ENCODE results near the gene ESD.
"Not testable (repeated sequence)": the region's sequence is repeated elsewhere in the genome, so short reads cannot be mapped to it uniquely, and the experiment has no call there.

The ESD gene

DNA sequence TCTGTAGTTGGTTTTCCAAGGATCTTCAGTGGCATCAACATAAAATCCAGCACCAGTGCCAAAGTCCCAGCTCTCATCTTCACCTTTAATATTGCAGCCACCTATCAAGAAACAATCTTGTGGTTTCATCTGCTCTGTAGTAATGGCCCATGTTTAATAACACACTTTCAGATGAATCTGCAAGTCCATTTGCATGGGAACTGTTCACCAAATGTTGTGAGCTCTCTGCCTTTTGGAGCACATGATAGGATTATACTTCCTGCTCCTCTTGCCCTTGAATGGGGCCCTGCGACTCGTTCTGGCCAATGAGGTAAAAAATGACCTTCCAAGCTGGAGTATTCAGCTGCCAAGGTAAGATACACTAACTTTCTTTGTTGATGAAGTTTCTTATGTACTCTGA is 14.3 kb downstream of the ESD start:
- no peak for DNase-seq

DNA sequence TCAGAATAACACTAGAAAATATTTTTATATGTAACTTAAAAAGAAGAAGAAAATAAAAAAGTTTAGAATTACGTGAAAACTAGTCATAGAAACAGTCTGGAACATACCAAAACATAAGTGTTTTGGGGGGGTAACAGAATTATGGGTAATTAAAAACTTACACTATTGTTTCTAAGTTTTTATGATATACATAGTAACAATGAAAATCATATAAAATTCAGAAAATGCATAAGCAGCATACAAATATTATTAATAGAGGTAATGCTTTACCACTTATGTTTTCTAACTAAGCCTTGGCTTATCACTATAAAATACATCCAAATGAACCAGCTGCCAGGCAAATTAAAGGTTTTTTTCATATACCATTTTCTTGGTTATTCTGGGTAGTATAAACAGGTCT is 14.9 kb downstream of the ESD start:
- DNase-seq = no peak

DNA sequence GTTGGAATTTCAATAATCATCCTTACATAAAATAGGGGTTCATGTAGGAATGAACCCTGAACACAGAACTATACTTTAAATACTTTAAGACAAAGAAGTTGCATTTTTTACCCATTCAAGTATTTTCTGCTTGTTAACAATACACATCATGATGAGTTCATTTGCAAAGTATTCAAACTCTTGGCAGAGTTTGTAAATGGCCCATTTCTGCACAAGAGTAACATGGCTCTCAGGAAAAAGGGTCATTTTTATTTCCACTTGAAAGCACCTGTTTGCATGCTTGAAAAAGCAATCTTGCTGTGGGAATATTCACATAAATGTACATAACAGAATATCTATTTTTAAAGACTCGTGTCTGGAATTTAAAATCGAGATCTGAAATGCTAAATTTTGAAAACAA is 18.1 kb downstream of the ESD start:
- no peak for DNase-seq

DNA sequence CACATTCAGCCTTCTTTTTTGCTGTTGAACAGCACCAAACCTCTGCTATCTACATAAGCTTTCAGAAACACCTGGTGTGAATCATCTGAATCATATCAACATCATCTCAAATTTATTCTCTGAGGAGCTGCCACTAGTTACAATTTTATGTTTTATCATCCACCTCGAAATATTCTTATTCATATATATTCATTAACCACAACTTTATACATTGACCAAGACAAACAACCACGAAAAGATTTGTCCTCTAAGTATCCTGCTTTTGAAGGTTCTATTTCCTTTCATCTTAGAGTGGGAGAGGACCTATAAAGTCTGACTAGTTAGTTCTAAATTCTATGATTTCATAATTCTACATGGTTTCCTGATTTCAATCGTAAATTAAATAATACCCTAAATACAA is 18.9 kb downstream of the ESD start:
- DNase-seq = no peak

DNA sequence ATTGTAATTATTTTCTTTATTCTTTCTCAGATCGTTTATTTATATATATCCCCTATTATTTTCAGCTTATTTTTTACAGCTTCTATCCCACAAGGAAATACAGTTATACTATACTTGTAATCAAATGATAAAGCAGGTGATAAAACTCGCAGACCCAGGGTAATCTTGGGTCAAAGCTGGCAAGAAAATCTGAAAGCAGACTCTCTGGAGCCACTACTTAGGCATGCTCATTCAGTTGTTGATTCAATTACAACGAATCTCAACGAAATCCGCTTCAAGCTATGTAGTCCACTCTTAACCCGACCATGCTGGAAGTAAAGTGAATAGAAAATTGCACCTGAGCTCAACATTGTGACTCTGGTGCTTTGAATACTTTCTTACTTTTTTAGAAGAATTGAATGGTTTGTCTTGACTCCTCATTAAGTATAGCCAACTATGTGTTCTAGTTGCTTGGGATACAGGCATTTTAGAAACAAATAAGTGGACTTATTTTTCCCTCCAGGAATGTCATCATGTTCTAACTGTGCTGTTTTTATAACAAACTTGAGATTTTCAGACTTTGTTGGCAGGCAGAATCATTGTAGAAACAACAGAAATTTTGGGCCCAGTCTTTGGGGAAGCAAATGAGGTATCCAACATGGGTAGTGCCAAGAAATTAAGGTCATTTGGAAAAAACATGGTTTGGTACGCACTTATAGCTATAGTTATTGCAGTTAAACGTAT is 21.4 kb downstream of the ESD start:
- no peak for DNase-seq

DNA sequence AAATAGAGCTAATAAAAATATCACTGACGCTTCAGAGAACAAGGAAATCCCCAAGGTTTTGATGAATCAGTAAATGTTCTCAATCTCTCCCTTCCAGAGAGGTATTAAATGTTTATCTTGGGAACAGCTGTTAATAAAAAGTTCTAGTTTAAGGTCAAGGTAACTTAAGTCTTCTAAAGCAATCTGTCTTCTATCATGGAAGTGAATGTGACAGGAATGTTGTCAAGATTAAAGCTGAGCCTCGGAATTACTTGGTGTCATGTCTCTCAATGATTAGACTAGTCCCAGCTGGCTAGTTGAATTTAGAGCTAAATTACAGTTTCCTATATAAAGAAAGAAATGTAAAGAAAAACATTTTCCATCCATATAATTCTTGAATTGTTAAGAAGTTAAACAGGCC is 23.4 kb downstream of the ESD start:
- DNase-seq = no peak

DNA sequence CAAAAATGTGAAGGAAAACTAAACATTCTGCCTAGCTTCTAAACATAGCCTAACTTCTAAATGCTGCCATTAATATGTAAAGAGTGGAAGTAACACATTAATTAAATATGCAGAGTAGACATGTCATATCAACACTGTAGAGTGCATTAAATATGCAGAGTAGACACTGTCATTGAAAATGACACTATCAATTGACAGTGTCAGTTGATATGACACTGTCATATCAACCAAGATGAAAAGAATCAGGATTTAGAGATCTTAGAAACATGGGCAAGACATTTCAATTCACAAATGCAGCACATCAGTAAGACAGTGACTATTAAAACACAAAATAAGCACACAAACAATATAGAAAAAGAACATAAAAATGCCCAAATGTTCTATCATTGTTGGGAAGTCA is 25.3 kb downstream of the ESD start:
- DNase-seq = no peak

DNA sequence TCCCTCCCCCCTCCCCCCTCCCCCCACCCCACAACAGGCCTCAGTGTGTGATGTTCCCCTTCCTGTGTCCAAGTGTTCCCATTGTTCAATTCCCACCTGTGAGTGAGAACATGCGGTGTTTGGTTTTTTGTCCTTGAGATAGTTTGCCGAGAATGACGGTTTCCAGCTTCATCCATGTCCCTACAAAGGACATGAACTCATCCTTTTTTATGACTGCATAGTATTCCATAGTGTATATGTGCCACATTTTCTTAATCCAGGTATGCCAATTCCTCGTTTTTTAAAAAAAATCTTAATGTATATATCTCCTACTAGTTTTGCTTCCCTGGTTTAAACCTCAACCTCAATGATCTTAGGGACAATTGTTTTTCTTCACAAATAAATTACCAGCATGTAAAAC is 27.0 kb downstream of the ESD start:
- DNase-seq = not testable (repeated sequence)

DNA sequence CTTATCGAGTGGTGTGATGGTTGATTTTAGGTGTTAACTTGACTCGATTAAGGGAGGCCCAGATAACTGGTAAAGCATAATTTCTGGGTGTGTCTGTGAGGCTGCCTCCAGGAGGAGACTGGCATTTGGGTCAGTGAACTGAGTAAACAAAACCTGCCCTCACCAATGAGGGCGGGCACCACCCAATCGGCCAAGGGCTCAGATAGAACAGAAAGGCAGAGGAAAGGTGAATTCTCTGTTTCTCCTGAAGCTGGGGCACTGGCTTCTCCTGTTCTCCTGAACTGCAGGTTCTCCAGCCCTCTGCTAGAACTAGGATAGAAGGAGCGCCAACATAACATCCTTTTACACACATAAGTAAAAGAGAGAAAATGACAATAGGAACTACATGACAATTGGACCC is 35.1 kb downstream of the ESD start:
- no peak for DNase-seq

DNA sequence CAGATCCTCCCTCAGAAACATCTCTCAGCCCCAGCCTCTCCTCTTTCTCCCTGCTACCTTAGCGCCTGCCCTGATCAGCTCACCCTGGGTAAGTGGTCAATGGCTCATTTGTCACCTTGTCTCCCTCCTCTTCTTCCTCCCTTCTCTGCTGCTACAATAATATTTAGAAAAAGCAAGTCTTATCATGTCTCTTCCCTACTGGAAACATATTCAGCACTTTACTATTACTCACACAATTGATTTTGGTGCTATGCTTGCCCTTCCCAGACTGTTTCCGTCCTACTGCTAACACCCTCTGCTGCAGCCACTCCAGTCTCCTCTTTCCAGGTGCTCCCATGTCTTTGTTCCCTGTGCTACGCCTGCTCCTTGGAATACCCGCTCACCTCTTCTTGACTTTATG is 35.8 kb downstream of the ESD start:
- no peak for DNase-seq

DNA sequence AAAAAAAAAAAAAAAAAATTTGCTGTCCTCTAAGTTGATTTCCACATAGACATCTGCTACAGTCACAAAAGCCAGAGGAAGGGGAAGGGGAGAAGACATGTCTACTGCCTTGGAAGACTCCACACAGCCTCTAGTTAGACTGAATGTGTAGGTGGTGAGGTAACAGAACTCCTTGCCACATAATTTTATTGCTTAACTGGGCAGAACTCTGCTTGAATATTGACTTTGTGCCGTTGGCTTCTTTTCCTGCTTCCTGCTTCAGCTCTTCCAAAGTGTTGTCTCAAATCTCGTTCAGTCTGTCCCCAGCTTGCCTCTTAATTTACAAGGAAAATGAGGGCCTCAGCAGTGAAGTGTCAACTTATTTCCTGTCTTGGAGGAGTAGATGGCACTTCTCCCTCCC is 37.1 kb downstream of the ESD start:
- DNase-seq = no peak

DNA sequence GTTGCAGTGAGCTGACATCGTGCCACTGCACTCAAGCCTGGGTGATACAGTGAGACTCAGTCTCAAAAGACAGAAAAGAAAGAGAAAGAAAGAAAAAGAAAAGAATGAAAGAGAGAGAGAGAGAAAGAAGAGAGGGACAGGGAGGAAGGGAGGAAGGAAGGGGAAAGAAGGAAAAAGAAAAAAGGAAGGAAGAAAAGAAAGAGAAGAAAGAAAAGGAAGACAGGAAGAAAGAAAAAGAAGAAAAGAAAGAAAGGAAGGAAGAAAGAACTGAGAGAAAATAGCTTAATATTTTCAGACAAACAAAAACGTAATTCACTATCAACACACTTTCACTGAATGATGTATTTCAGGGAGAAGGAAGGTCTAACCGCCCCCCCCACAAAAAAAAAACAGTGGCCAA is 39.3 kb downstream of the ESD start:
- no peak for DNase-seq

DNA sequence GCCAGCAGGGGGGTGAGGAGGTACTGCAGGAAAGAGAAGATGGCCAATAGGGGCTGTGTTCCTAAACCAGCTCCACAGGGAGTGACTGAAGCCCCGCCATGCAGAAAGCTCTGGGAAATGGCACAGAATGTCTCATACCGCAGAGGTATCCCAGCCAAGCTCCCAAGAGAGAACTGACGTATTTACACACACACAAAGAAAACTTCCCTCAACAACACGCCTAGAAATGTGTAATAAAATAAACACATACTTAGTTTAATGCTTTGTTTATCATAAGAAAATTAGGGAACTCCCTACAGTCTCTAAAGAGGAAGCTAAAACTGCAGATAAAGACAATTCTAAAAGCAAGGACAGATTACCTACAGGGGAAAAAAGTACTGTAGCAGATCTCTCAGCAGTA is 40.0 kb downstream of the ESD start:
- DNase-seq = no peak

DNA sequence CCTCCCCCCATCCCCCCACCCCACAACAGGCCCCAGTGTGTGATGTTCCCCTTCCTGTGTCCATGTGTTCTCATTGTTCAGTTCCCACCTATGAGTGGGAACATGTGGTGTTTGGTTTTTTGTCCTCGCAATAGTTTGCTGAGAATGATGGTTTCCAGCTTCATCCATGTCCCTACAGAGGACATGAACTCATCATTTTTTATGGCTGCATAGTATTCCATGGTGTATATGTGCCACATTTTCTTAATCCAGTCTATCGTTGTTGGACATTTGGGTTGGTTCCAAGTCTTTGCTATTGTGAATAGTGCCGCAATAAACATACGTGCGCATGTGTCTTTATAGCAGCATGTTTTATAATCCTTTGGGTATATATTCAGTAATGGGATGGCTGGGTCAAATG is 41.5 kb downstream of the ESD start:
- not testable (repeated sequence) for DNase-seq

DNA sequence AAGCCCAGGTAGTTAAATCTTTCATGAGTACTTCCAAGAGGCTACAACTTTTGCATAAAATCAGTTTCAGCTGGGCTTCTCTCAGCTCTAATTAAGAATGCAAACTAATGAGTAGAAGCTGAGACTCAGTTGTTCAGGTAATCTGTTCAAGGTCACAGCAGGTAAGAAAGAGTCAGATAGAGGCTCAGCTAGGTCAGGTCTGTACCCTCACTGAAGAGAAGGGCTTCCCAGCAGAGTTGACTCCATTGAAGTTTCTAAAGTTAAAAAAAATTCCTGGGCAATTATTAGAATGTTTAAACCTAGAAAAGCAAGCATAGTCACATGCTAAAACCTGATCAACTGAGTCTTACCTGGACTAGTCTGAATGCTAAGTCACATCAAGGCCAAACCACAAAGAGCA is 42.1 kb downstream of the ESD start:
- DNase-seq = no peak

DNA sequence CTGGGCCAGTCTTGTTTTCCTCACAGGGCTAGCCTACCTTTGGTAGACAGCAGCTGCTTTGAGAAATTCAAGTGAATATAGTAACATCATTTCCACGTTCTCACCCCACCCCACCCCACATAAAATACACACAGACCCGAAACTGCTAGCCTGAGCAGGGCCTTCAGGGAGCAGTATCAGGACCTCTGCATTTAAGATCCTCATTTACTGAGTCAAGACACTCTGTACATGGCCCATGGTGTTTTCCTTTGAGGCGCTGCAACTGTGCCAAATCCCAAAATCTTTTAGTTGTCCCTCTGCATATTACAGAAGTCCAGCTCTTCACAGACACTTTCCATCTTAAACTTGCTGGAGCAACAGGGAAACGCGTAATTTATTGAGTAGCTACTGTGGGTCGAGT is 43.0 kb downstream of the ESD start:
- DNase-seq = no peak

DNA sequence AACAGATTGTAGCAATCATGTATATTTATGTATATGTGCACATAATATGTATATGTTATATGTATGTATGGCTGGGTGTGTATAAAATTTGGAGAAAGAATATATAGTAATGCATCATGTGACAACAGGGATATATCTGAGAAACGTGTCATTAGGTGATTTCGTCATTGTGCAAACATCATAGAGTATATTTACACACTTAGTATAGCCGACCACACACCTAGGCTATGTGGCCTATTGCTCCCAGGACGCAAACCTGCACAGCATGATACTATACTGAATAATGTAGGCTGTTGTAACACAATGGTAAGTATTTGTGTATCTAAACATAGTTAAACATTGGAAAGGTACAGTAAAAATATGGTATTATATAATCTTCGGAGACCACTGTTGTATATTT is 43.8 kb downstream of the ESD start:
- no peak for DNase-seq

DNA sequence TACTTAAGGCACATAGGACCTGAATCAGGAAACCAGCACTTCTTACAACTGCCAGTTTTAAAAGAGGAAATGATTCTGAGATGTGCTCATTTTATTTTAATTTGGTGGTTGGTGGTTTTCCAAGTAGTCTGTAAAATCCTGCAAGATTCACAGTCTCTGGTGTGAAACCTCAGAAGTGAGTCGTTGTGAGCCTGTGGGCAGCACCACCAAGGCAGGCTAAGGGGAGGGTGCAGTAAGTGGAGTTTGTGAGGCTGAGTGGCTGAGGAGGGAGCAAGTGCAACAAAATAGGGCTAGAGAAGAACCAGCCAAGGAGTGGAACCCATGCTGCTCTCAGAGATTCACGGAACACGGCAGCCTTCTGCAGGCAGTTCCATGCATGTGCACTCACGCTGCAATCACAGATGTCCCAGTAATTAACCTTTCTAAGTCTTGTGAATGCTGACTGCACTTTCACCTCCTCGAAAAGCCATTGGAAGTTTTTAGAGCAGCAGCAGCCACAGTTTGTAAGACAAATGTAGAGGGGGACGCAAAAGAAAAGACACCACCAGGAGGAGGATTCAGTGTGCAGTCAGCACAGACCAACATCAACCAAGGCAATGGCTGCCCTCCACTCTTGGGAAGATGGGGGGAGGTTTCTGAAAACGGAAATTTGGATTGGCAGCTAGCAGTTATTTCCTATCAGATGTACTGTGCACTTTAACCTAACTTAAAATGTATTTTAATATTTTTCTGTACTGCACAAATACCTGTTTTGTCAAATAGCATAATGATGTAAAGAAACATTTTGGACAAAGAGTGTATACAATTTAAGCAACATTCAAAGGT is 44.9 kb downstream of the ESD start:
- DNase-seq = peak; percentile 3

DNA sequence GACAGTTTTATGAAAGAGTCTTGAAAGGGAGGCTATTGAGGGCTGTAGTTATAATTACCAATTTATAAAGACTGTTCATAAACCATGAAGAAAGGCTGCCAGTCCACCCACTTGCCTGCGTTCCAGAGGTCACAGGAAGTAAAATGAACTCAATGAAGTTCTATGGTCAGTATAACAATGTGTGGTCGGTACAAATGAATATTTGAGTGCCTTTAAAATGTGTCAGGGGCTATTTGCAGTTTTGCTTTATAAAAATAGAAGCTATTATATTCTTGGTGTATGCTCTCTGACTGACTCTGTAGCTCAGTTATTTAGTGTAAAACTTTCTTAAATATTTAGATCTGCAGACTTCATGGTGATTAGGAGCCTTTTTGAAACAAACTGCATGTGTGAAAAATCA is 47.0 kb downstream of the ESD start:
- DNase-seq = no peak

DNA sequence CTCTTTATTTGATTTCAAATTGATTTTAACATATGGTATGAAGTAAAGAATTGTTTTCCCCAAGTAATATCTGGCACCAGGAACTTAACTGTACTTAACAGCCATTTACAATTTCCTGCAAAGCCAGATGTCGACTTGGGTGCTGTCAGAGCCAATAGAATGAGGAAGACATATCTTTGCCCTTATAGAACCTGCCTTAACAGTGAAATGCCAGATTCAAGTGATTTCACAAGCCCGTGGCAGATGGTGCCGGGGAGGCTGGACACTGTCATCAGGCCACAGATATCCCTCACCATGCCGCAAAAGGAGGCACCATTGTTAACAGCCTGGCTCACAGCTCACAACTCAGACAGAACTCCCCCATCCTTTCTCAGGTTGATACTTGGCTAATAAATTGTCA is 48.7 kb downstream of the ESD start:
- no peak for DNase-seq

DNA sequence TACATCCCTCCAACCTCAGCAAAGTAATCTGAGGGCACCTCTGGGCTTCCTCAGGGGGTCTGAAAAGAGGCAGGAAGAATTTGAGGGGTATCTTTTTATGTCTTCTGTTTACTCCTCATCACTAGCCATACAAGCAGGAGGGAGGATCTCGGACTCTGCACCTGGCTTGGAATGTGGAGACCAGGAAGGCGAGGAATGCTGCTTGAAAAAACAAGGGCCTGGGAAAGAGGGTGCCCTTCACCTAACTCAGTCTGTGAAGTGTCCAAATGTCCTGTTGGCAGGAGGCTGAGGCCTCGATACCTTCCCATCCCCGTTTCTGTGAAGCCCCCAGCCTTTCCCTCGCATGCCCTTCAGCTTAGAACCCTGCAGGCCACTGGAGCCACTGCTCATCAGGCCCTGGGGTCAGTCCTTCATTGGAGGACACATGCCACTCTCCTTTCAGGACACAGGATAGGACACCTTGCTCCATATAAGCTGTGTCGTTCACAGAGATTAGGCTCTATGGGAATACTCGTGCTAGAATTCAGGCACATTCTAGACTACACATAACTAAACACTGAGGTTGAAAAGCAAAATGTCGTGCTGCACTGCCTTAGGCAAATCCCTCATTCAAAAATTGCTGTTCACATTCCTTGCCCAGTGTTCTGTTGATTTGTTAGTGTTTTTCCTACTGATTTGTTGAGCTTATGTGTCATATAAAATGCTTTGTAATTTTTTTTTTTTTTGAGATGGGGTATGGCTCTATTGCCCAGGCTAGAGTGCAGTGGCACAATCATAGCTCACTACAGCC is 49.7 kb downstream of the ESD start:
- DNase-seq = no peak

DNA sequence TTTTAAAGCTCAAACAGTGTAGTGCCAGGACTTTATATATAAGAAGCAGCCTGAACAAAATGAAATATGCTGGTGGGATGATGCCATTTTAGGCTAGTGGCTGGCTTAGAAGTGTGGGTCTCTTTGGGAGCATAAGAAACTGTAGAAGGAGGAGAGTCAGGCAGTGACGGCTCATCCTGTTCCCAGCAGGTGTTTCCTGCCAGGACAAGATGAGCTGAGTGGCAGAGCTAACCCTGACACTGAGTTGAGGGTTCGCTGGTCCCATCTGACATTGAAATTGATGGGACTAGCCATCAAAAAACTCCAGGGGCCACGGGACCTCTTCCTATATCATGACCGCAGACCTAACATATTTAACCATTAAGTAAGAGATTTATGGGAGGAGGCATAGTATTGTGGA is 51.3 kb downstream of the ESD start:
- DNase-seq = no peak

DNA sequence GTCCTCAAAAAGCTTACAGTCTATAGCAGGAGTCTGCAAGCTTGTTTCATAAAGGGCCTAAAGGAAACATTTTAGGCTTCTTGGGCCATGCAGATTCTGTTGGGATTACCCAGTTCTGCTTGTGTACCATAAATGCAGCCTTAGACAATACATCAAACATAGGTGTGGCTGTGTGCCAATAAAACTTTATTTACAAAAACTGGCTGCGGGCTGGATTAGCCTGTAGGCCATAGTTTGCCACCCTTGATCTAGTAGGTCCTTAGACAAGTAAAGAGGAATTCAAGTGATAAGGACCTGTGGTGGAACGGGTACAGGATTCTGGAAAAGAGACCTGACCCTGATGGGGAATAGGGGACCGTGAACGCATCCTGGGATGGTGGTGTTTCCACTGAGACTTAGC is 51.9 kb downstream of the ESD start:
- DNase-seq = no peak

DNA sequence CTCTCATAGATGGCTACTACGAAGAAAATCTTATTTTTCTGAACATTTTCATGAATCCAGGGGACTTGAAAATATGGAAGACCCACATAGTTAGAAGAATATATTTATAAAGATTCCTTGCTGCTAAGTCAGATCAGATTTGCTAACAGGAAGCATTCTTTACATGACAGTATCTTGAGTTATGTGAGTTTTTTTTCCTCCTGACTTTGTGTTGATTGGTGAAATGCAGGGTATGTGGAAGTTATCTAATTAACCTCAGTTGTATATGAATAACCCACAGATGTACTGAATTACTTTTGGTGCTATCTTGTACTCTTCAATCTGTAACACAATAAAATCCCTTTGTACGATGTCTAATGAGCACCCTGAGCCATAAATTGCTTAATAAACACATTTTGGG is 53.8 kb downstream of the ESD start:
- no peak for DNase-seq
